ENCODE measurements around the gene CHN2.

CHN2 gene

GRCh38 chr7:29413626-29414136 is 219.1 kb downstream of the CHN2 start:
- DNase-seq, result no peak

- DNase-seq, result no peak
These were observed 219.6 kb downstream of the CHN2 start for GRCh38 chr7:29414216-29414615.

GRCh38 chr7:29415215-29415614 is 220.6 kb downstream of the CHN2 start:
- no peak for DNase-seq

GRCh38 chr7:29416276-29416937 is 221.8 kb downstream of the CHN2 start:
- DNase-seq, result no peak

GRCh38 chr7:29416938-29417305 is 222.3 kb downstream of the CHN2 start:
- DNase-seq, result no peak

GRCh38 chr7:29418056-29418455 is 223.5 kb downstream of the CHN2 start:
- DNase-seq, result no peak

- no peak for DNase-seq
These were observed 224.1 kb downstream of the CHN2 start for GRCh38 chr7:29418651-29419050.

- no peak for DNase-seq
These were observed 225.4 kb downstream of the CHN2 start for GRCh38 chr7:29420011-29420410.

- DNase-seq, result no peak
These were observed 226.7 kb downstream of the CHN2 start for GRCh38 chr7:29421010-29421956.

GRCh38 chr7:29422829-29423228 is 228.3 kb downstream of the CHN2 start:
- no peak for DNase-seq

- no peak for DNase-seq
These were observed 229.9 kb downstream of the CHN2 start for GRCh38 chr7:29424295-29424983.

GRCh38 chr7:29424984-29425309 is 230.4 kb downstream of the CHN2 start:
- DNase-seq, result no peak

- no peak for DNase-seq
These were observed 232.0 kb downstream of the CHN2 start for GRCh38 chr7:29426587-29426986.

- no peak for DNase-seq
These were observed 234.8 kb downstream of the CHN2 start for GRCh38 chr7:29429401-29429800.

- no peak for DNase-seq
These were observed 235.8 kb downstream of the CHN2 start for GRCh38 chr7:29430279-29430949.

- no peak for DNase-seq
These were observed 237.1 kb downstream of the CHN2 start for GRCh38 chr7:29431686-29432085.

GRCh38 chr7:29432721-29433120 is 238.1 kb downstream of the CHN2 start:
- no peak for DNase-seq

- no peak for DNase-seq
These were observed 239.8 kb downstream of the CHN2 start for GRCh38 chr7:29434380-29434768.

GRCh38 chr7:29435167-29435566 is 240.6 kb downstream of the CHN2 start:
- DNase-seq, result no peak

GRCh38 chr7:29435902-29436301 is 241.3 kb downstream of the CHN2 start:
- no peak for DNase-seq

- no peak for DNase-seq
These were observed 247.6 kb downstream of the CHN2 start for GRCh38 chr7:29442146-29442545.

GRCh38 chr7:29443552-29443951 is 249.0 kb downstream of the CHN2 start:
- no peak for DNase-seq

- no peak for DNase-seq
These were observed 249.7 kb downstream of the CHN2 start for GRCh38 chr7:29444267-29444666.
